ENCODE data around the gene RCAN2.

DNA sequence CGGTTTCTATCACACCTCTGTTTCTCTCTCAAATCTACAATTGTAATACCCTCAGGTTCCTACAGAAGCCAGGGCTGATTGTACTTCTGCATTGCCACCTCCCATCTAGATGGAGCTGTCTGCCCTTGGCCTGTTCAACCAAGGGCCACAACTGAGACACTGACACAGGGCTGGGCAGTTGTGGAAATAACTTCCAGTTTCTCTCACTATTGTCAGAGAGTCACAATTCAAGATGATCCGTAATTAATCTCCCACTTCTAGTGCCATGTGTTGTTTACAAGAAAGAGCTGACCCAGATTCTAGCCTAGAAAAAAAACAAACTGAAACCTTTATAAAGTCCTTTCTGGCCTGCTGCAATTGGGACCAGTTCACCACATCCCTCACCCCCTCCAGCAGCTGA is 22.2 kb downstream of the RCAN2 start:
- no peak for TF ChIP-seq TAF1 (IDR thresholded peaks at IDR 0.05; ENCODE audit: low read depth, low read length)
- no peak for TF ChIP-seq POLR2A (IDR thresholded peaks at IDR 0.05; ENCODE audit: low read depth, low read length)
- TF ChIP-seq POLR2AphosphoS5 (IDR thresholded peaks at IDR 0.05; ENCODE audit: low read depth, low read length): no peak
- TF ChIP-seq SPI1 (IDR thresholded peaks at IDR 0.05; ENCODE audit: low read depth, low read length): no peak

Data from GM12891 (cell line).